ENCODE measurements around the gene NGF.

The NGF gene

DNA sequence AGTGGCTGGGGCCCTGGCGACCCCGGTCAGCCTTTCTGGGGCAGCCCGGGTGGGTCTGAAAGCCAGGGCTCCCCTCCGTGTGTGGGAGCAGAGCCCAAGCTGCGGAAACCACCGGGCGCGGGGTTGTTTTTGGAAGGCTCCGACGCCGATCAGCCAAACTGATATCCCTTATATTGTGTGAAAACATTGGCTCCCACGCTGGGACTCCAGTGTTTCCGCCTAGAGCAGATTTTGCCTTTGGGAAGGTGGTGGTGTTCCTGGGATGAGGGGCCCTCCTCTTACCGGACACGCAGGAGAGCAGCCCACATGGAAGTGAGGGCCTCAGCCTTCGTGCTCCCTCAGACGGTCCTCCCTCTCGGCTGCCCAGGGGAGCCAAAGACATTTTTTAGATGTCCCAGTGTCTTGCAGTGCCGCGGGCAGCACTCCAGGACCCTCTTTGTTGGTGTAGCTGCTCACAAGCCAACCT is 54.3 kb downstream of the NGF start:
- in situ Hi-C loops (cut with MboI; ENCODE audit: low sequenced_read_pairs): no loop called here

DNA sequence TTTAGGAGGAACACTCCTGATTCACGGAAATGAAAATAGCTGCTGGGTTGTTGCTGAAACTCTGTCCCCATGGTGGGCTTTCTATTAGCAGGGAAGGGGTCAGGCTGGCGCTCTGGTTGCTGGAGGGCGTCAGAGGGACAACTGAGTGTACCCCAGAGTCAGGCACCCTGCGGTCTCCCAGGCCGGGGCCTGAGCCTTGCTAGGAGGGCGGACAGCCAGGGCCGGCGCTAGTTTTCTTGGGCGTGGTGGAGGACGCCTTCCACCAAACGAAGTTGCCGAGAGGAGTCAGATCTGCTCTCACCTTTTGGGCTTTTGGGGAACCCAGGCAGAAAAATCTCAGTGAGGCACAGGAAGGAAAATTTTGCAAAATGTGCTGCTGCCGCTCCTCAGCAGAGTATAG is 54.8 kb downstream of the NGF start:
- in situ Hi-C loops (cut with MboI; ENCODE audit: low sequenced_read_pairs): no loop called here

DNA sequence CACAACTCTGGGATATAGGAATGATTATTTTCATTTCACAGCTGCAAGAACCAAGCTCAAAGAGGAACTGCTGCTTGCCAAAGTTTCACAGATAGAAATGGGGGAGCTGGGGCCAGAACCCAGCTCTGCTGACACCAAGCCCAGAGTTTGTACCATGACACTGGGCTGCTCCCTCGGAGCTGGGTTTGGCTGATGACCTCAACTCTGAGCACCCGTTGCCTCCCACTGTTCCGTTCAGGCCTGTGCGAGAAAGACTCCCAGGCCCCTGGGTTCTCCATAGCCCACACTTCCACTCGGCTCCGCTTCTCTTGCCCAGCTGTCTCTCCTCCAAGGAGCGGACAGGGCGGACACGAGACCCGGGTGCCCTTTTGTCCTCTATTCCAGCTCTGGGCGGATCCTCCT is 55.2 kb downstream of the NGF start:
- in situ Hi-C loops (cut with MboI; ENCODE audit: low sequenced_read_pairs): no loop called here

DNA sequence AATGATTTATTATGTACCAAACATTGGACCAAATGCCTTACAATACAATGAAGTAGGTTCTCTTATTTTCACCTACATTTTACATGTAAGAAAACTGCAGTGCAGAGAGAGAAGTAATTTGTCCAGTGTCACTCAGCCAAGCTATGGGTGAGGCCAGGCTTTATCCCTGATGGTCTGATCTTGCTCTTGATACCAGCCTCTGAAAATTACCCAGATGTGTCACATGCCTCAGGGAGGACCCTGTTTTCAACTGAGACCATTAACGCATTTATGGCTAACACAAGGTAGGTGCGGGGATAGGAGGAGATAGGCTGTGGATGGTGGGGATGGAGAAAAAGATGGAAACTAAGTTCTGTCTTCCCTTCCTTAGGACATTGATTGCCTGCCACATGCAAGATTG is 56.9 kb downstream of the NGF start:
- in situ Hi-C loops (cut with MboI; ENCODE audit: low sequenced_read_pairs): no loop called here

DNA sequence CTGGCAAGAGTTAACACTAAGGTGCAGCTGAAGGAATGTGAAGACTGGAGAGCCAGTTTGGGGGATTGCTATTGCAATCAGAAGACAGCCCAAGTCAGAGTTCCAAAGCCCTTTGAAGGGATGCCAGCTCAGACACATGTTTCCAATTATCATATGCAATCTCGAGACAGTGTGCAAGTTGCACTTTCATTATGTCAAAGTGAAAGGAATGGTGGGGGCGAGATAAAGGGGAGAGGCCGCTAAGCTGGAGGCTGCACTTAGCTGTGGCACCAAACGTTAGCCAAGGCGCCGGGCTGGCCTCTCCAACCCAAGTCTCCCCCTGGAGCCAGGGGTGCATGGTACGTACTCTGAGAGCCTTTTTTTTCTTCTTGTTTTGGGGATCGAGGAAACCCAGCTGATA is 58.0 kb downstream of the NGF start:
- in situ Hi-C loops (cut with MboI; ENCODE audit: low sequenced_read_pairs): no loop called here

DNA sequence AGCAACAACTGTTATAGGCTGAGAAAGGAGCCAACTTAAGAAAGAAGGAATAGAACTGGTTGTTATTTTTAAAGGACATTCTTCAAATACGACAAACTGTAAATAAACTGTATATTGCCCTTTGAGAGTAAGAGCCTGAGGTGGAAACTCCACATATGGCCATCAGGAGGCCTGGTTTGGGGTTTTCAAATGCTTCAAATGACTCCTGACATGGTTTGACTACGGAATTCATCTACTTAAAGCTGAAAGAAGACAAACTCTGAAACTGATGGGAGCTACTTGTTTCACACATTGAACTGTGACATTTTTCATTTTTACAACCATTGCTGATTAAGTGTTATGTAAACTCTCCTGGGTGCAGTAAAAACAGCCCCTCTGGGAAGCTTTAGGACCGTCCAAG is 59.8 kb downstream of the NGF start:
- in situ Hi-C loops (cut with MboI; ENCODE audit: low sequenced_read_pairs): no loop called here

DNA sequence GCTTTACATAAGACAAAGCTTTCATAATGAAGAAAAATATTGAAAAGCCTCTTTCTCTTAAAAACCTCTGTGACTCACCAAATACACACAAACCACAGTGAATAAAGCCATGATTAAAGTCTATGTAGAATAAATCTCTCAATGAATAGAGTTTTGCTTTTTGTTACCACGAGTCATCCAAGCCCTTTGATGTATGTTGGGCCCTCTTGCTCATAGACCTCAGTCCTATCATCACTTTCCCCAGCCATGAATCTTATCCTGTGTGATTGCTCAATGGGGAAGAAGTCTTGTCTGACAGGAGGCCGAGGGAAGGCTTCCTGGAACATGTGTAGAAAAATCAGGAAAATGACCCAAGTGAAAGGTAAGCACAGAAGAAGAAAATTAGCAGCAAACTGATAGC is 60.8 kb downstream of the NGF start:
- in situ Hi-C loops (cut with MboI; ENCODE audit: low sequenced_read_pairs): no loop called here

DNA sequence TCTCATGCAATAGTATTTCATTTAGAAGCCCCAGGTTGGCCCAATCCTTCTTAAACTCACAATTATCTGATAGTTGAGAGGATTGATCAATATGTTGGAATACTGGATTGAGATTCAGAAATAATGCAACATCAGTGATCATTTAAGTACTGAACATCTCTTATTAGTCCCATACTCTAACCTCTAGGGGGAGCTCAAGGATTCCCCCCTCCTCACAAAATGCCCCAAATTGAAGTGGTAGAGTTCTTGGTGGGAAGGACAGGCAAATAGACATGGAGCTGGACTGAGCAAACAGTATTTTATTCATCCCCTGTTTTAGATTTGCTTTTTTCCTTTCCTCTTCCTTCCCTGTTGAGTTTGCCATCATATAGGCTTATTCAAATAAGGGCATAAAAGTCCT is 62.8 kb downstream of the NGF start:
- in situ Hi-C loops (cut with MboI; ENCODE audit: low sequenced_read_pairs): no loop called here

DNA sequence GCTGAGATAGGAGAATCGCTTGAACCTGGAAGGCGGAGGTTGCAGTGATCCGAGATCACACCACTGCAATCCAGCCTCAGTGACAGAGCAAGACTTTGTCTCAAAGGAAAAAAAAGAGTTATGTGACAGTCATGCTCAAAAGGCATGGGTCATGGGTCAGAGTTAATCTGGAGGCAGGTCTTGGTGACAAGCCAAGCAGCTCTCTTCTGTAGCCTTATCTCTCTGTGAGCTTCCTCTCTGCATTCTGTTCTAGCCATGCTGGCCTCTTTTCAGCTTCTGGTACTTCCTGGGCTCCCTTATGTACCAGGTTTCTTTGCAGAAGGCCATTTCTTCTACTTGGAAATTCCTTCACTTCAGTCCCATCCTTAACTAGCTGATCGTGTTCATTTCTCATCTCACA is 63.6 kb downstream of the NGF start:
- in situ Hi-C loops (cut with MboI; ENCODE audit: low sequenced_read_pairs): no loop called here

DNA sequence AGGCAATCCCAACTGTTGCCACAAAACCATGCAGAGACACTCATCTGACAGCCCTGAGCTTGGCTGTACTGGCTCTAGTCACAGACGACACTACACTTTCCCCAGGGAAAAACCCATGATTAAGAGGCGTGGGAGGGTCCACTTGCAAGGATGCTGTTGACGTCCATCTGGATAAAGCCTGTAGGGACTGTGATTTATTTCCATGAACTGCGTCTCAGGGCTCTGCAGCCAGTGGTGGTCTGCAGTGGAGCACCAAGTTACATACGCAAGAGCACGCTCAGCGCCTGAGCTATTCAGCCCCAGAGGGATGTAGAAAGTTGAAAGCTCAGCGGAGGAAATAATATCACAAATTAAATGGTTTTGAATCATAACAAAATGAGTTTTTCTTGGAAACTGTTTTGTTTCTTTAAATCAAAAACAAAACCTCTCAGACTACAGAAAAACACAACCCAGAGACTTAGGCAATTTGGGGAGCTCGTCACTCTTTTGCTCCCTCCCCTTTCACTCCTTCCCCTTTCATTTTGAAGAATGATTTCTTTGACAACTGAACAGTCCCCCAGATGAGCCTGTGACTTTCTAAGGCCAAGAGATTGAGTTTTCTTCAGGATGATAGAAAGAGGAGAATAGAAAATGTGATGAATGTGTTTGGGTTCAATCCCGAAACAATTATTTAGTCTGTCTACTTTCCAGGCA is 71.2 kb downstream of the NGF start:
- in situ Hi-C loops (cut with MboI; ENCODE audit: low sequenced_read_pairs): no loop called here

DNA sequence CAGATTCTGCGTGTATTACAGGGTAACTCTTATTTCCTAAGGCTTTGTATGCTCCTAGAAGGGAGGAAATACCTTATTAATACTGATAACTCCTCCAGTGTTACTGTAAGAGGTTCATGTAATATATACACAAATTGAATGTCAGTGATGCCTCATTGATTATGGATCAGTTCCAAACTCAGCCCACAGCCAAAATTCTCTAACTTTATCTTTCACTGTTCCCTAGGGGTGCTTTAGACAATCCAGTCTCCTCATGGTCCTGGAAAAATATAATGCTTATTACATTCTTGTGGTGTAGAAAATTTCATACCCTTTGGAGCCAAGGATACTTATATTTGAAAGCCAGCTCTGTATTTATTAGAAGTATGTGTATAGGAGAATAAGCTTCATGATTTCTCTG is 73.0 kb downstream of the NGF start:
- in situ Hi-C loops (cut with MboI; ENCODE audit: low sequenced_read_pairs): no loop called here

DNA sequence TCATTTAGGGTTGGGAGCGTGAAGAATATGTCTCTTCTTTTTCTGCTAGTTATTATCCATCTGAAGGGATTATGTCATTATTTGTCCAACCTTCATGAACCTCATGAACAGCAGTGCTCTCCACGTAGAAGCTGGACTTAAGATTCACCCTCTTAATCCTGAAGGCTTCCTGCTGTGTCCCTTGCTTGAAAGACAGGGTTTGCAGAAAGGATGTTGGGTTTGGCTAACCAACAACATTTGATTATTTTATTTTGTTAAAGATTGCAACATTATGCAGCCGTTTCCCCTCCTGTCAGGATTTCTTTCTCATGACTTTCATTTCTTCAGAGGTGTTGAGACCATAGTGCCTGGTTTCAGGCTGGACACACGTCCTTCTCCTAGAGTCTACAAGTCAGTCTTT is 75.2 kb downstream of the NGF start:
- in situ Hi-C loops (cut with MboI; ENCODE audit: low sequenced_read_pairs): no loop called here

DNA sequence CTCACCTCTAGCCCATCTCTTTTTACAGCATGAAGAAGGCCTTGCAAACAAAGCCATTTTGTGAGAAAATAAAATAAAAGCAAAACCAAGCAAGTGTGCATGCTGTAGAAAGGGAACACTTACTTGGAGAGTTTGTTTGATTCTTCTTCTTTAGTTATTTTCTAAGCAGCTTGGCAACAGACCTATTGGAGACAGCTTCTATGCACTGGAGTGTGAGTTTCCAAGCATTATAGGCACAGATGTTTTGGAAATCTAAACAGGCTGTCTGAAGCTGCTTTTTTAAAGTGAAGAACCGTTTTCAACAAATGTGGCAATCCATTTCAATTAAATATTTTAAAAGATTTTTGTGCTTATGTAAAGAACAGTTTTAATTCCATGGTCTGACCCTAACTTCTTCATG is 76.6 kb downstream of the NGF start:
- in situ Hi-C loops (cut with MboI; ENCODE audit: low sequenced_read_pairs): no loop called here

DNA sequence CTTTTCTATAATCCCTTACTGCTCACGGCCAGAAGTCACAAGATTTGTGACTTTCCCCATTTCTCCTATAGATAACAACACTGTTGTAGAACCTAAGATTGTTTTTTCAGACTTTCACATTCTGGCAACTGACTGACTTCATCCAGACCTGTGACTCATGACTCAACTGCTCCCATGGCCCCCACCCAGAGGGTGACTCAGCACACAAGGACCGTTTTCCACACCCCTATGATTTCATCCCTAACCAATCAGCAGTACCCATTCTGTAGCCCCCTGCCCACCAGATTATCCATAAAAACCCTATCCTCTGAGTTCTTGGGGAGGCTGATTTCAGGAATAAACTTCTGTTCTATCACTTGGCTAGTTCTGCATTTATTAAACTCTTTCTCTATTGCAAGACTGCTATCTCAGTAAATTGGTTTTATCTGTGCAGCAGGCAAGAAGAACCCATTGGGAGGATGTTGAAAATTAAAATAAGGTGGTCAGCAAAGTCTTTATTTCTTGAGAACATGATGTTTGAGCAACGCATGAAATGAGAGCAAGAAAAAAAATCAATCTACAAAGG is 79.7 kb downstream of the NGF start:
- in situ Hi-C loops (cut with MboI; ENCODE audit: low sequenced_read_pairs): no loop called here

DNA sequence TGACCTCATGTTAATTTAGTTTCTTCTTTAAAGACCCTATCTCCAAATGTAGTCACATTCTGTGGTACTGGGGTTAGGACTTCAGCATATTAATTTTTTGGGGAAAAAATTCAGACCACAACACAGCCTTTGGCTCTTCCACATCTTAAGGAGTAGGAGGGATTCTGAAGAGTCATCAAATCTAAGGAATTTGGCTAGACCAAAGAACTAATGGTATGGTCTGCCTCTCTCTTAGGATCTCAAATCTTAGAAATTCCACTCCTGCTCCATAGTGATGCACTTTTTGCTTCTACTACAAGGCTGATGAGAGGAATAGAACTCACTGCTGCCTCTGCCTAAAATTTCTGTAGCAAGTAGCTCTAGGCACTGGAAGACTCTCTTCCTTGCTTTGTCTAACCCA is 80.5 kb downstream of the NGF start:
- in situ Hi-C loops (cut with MboI; ENCODE audit: low sequenced_read_pairs): no loop called here

DNA sequence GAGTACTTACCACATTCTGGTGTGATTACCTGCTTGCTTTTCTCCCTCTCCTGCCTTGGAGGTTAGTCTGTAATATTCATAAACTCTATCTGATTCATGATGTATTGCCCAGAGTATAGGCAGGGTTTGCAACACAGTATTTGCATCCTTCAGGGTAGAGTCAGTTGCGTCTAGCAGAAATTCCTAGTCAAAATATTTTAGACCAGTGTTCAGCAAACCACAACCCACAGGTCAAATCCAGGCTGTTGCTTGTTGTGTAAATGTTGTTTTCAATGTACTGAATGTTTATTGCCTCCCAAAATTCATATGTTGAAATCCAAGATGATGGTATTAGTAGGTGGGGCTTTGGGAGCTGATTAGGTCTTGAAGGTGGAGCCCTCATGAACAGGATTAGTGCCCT is 82.9 kb downstream of the NGF start:
- in situ Hi-C loops (cut with MboI; ENCODE audit: low sequenced_read_pairs): no loop called here

DNA sequence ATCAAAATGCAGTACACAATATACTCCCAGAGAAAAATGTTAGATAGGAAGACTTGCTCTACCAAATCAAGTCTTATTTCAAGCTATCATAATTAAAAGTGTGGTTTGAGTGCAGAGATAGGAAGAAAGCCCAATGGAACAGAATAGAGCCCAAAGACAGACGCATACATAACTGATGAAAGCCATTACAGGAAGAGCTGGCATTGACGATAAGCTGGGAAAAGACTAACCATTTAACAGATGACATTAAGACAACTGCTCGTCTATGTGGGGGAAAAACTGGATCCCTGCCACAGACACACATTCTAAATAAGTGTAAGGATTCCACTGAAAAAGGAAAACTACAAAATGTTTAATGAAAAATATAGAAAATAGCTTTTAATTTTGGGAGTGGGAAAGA is 85.5 kb downstream of the NGF start:
- in situ Hi-C loops (cut with MboI; ENCODE audit: low sequenced_read_pairs): no loop called here

DNA sequence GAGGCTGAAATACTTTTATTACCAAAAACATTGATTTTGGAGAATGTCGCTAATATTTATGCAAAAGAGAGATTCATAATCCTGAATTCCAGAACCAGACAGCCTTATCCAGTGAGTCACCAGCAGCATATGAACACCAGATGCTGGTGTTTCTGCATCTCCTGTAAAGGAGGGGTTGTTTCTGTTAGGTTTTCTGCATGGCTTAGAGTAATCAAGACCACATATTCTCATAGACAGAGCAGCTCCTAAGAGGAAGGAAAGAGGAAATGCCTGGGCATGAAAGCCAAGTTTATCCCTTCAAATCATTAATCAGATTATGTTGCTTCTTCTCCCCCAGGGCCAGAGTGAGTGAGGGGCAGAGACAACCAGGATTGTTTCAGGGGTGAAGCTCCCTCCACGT is 86.2 kb downstream of the NGF start:
- in situ Hi-C loops (cut with MboI; ENCODE audit: low sequenced_read_pairs): no loop called here

DNA sequence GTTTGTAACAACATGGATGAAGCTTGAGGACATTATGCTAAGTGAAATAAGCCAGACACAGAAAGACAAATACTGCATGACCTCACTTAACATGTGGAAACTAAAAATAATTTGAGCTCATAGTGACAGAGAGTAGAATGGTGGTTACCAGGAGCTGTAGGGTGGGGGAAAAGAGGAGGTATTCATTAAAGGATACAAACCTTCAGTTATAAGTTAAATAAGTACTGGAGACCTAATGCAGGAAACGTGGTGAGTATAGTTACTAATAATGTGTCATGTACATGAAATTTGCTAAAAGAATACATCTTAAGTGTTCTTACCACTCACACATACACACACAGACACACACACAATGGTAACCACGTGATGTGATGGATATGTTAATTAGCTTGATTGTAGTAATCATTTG is 86.7 kb downstream of the NGF start:
- in situ Hi-C loops (cut with MboI; ENCODE audit: low sequenced_read_pairs): no loop called here

DNA sequence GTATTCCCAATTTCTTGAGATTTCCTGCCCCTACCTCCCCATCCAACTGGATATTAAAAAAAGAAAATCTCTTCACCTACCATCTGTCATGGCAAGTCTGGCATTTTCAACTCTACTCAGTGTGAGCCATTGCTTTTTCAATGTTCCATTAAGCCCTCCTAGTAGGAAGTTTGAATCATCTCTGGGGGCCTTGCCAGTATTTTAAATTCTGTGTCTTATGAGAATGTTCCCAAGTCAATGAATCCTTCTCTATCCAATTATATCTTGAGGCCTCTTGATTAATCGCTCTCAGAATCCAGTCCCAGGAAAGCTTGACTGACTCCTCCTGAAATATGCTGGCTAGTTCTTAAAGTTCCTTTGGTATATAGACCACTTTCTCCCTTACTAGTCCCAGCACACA is 91.5 kb downstream of the NGF start:
- in situ Hi-C loops (cut with MboI; ENCODE audit: low sequenced_read_pairs): no loop called here

DNA sequence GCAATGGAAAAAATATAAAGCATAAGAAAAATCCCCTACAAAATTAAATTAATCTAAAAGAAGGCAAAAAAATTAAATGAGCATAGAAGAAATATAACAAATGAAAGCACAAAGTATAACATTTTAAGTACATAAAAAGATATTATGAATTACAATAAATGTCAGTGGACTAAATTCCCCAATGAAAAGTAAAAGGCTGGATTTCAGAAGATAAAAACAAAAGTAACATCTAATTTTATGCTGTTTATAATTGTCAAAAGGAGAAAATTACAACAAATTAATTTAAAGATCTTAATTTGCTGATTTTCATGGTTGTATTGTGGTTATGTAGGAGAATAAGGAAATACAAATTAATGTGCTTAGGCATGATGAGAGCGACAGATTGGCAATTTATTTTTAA is 92.8 kb downstream of the NGF start:
- in situ Hi-C loops (cut with MboI; ENCODE audit: low sequenced_read_pairs): no loop called here

DNA sequence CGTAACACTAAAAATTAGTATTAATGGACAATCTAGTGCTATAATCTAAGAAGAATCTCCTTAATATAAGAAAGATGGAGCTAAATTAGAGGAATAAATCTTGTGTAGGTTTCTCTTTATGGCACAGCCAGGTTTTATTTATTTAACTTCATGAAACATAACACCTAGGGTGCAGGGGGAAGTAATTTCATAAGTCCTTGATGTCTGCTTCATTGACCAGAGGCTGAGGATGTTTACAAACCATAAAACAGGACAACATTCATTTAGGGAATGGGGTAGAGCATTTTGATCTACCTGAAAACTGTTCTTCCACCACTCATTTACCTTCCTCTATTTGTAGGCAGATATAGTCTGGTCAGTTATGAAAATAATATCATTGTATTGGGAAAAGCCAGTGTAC is 95.5 kb downstream of the NGF start:
- in situ Hi-C loops (cut with MboI; ENCODE audit: low sequenced_read_pairs): no loop called here

DNA sequence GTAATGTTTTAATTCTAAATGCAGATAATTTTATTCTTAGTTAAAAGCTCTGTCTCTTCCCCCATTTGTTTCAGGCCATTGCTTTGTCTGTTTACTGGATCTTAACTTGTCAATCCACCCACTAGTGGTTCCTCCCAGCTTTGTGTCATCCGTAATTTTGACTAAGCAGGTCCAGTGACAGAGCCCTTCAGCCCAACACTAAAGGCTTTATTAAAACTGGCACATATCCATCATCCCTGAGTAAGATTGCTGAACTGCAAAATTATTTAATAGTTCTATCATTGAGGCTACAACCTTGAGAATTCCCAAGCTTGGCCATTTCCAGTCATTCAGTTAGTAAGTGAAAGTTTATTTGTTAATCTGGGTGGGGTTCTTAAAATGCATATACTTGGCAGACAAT is 96.7 kb downstream of the NGF start:
- in situ Hi-C loops (cut with MboI; ENCODE audit: low sequenced_read_pairs): no loop called here

Data from HL-60/S4 treated with phorbol 12-myristate 13-acetate at 8.2 ng/mL for 4 days and 3 days (cell line).